HT-29 (cell line): Measurements from ENCODE around the gene STARD3. TPM values are rescaled to one million over a fixed set of nuclear protein-coding genes. Genes with fewer than 3 reads are reported as not detected.

Experiments
- DNase-seq: peaks from one replicate; pipeline ENCODE4 v3.0.0-alpha.2; 2015; ENCODE audit warnings: low spot score
- total RNA-seq: library from RNA; depleted of rRNA; stranded (reverse); fragments of >200 nt; shearing (Covaris generic); gene quantifications from 2 replicates; pipeline ENCODE4 v1.2.3, GENCODE V29; 2014

Gene STARD3
- total RNA-seq, 1 experiment from 2014 or later = 50.8 TPM

- DNase-seq = no peak
These were observed 1.2 kb upstream of the STARD3 start for GRCh38 chr17:39635614-39636176.

GRCh38 chr17:39636587-39636926 lies 387 bp upstream of the STARD3 start:
- no peak for DNase-seq

GRCh38 chr17:39638317-39638716 lies 1.4 kb downstream of the STARD3 start:
- DNase-seq = no peak

- DNase-seq = no peak
These were observed 2.1 kb downstream of the STARD3 start for GRCh38 chr17:39639043-39639442.

GRCh38 chr17:39639566-39640458 lies 2.9 kb downstream of the STARD3 start:
- DNase-seq = no peak

GRCh38 chr17:39640591-39641031 lies 3.7 kb downstream of the STARD3 start:
- no peak for DNase-seq

GRCh38 chr17:39641097-39641496 lies 4.2 kb downstream of the STARD3 start:
- no peak for DNase-seq

GRCh38 chr17:39641883-39642282 lies 4.9 kb downstream of the STARD3 start:
- no peak for DNase-seq

- DNase-seq = no peak
These were observed 5.5 kb downstream of the STARD3 start for GRCh38 chr17:39642291-39643074.

GRCh38 chr17:39643271-39643670 lies 6.3 kb downstream of the STARD3 start:
- DNase-seq = no peak

GRCh38 chr17:39647256-39647655 lies 10.3 kb downstream of the STARD3 start:
- no peak for DNase-seq

- no peak for DNase-seq
These were observed 11.8 kb downstream of the STARD3 start for GRCh38 chr17:39648616-39649366.

- no peak for DNase-seq
These were observed 13.2 kb downstream of the STARD3 start for GRCh38 chr17:39650121-39650579.

- no peak for DNase-seq
These were observed 15.1 kb downstream of the STARD3 start for GRCh38 chr17:39651923-39652586.

GRCh38 chr17:39652587-39653315 lies 15.8 kb downstream of the STARD3 start:
- peak; percentile 46 for DNase-seq

GRCh38 chr17:39653316-39653661 lies 16.3 kb downstream of the STARD3 start:
- no peak for DNase-seq

- DNase-seq = peak; percentile 56
These were observed 16.9 kb downstream of the STARD3 start for GRCh38 chr17:39653662-39654331.

GRCh38 chr17:39655105-39655504 lies 18.2 kb downstream of the STARD3 start:
- DNase-seq = no peak

- DNase-seq = no peak
These were observed 21.4 kb downstream of the STARD3 start for GRCh38 chr17:39658346-39658745.

GRCh38 chr17:39658760-39659159 lies 21.8 kb downstream of the STARD3 start:
- no peak for DNase-seq
